ENCODE results near the gene CRACR2B.
A peak's percentile ranks its signal among the peaks of the same experiment; 100 is the strongest.

The CRACR2B gene

DNA sequence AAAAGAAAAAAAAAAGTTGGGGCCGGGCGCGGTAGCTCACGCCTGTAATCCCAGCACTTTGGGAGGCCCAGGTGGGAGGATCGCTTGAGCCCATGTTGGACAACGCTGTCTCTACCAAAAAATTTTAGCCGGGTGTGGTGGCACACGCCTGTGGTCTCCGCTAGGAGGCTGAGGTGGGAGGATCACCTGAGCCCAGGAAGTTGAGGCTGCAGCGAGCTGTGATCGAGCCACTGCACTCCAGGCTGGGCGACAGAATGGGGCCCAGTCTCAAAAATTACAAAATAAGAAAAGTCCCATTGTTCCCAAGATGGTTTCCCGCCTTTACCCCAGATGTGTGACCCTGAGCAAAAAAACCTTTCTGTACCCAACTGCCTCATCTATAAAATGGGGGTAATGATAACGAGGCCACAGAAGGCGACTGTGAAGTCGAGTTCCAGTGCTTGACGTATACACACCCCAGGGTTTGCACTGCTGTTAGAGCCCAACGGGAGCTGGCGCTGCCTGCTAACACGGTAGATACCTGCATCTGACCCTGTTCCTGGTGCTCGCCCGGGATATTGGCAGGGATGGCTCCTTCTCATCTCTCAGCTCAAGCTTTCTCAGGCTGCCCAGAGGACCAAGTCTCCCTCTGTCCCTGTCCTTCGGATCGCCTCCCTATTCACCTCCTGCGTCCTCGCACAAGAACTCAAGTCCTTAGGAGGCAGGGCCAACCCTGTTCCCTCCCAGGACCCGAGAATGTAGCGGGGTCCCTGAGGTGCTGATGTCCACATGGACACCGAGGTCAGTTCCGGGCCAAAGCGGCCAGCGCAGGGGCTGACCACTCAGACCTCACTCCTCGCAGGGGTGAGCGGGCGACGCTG is 19.1 kb upstream of the CRACR2B start:
- H3K36me3 ChIP-seq = peaks cover 19% of the 10 kb centered on the region
- no peaks in the 10 kb centered on the region for H3K9me3 ChIP-seq
- no peaks in the 10 kb centered on the region for H3K27me3 ChIP-seq
- TF ChIP-seq, protein P1, sequence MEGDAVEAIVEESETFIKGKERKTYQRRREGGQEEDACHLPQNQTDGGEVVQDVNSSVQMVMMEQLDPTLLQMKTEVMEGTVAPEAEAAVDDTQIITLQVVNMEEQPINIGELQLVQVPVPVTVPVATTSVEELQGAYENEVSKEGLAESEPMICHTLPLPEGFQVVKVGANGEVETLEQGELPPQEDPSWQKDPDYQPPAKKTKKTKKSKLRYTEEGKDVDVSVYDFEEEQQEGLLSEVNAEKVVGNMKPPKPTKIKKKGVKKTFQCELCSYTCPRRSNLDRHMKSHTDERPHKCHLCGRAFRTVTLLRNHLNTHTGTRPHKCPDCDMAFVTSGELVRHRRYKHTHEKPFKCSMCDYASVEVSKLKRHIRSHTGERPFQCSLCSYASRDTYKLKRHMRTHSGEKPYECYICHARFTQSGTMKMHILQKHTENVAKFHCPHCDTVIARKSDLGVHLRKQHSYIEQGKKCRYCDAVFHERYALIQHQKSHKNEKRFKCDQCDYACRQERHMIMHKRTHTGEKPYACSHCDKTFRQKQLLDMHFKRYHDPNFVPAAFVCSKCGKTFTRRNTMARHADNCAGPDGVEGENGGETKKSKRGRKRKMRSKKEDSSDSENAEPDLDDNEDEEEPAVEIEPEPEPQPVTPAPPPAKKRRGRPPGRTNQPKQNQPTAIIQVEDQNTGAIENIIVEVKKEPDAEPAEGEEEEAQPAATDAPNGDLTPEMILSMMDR (IDR thresholded peaks at IDR 0.05) = no peak
- peak overlapping the region; percentile 59 to 98 for H3K4me3 ChIP-seq (ENCODE audit: low read depth in 1 of 2, low read length in 1 of 2)
- H3K4me1 ChIP-seq (ENCODE audit: control insufficient read depth in 1 of 2, insufficient read depth in 1 of 2, low read depth in 1 of 2, low read length in 1 of 2) = peaks cover 46 to 51% of the 10 kb centered on the region in 2 experiments
- H3K27ac ChIP-seq = peak overlapping the region; percentile 93

DNA sequence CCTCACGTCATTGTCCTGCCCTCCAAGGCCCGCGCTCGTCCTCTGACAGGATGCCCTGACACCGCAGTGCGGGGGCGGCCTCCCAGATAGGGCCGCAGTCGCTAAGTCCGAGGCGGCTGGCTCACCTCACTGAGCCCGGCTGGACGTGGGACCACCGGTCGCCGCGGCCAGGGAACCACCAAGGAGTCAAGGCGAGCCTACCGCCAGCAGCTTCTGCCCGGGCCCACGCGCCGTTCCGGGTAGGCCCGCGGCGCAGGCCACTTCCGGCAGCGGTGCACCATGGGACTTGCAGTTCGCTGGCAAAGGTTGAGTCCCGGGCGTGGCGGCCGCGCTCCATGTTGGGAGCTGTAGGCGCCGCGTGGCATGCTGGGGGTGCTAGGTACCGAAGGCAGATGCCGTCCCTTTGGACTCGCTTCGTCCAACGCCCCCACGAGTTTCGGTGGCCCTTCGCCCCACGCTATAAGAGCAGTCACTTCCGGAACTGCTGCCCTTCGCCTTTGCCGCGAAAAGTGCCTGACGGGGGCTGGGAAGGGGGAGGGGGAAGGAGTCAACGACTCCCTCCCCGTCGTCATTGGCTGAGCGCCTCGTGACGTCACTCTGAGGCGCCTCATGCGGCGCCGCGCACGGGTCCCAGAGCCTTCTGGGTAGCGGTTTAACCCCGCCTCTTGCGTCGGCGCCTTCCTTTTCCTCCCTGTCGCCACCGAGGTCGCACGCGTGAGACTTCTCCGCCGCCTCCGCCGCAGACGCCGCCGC is 18.3 kb upstream of the CRACR2B start, which contains the start of gene RPLP2:
Gene RPLP2 (plus strand): TSS at position 681 of the 753 bp plus-strand sequence. CDS start 268 bp downstream, outside the sequence.
- peak within 1 kb of the TSS; percentile 59 to 98 for H3K4me3 ChIP-seq (ENCODE audit: low read depth in 1 of 2, low read length in 1 of 2)
- H3K36me3 ChIP-seq = peaks cover 19% of the 10 kb centered on the region
- H3K27ac ChIP-seq = peak within 1 kb of the TSS; percentile 93
- H3K4me1 ChIP-seq (ENCODE audit: control insufficient read depth in 1 of 2, insufficient read depth in 1 of 2, low read depth in 1 of 2, low read length in 1 of 2) = peaks cover 38 to 43% of the 10 kb centered on the region in 2 experiments
- TF ChIP-seq, protein P1 (IDR thresholded peaks at IDR 0.05) = peak; percentile 46
- H3K9me3 ChIP-seq = no peaks in the 10 kb centered on the region
- no peaks in the 10 kb centered on the region for H3K27me3 ChIP-seq

DNA sequence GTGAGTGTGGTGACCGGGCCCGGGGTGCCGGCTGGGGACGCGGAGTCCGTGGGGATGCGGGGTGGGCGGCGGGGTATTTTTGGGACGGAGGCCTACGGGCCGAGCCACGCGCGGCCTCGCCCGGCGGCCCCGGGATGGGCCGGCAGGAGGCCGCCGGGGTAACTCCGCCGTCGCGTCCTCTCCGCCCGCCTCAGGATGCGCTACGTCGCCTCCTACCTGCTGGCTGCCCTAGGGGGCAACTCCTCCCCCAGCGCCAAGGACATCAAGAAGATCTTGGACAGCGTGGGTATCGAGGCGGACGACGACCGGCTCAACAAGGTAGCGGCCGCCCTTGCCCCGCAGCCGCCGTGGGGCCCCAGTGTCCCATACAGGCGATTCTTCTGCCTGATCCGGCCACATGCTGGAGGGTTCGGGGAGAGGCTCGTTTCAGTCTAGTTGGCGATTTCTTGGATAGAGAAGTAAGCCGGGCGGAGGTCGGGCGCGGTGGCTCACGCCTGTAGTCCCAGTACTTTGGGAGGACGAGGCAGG is 17.6 kb upstream of the CRACR2B start:
- Histone ChIP-seq H3K4me1 (ENCODE audit: control insufficient read depth in 1 of 2, insufficient read depth in 1 of 2, low read depth in 1 of 2, low read length in 1 of 2) (peaks cover 33 to 37% of the 10 kb centered on the region in 2 experiments), H3K4me3 (ENCODE audit: low read depth in 1 of 2, low read length in 1 of 2) (peak overlapping the region; percentile 59 to 98), H3K9me3 (no peaks in the 10 kb centered on the region), H3K27me3 (no peaks in the 10 kb centered on the region), H3K36me3 (peaks cover 19% of the 10 kb centered on the region), H3K27ac (peak overlapping the region; percentile 93)
- TF ChIP-seq, protein P1 (IDR thresholded peaks at IDR 0.05) = no peak

DNA sequence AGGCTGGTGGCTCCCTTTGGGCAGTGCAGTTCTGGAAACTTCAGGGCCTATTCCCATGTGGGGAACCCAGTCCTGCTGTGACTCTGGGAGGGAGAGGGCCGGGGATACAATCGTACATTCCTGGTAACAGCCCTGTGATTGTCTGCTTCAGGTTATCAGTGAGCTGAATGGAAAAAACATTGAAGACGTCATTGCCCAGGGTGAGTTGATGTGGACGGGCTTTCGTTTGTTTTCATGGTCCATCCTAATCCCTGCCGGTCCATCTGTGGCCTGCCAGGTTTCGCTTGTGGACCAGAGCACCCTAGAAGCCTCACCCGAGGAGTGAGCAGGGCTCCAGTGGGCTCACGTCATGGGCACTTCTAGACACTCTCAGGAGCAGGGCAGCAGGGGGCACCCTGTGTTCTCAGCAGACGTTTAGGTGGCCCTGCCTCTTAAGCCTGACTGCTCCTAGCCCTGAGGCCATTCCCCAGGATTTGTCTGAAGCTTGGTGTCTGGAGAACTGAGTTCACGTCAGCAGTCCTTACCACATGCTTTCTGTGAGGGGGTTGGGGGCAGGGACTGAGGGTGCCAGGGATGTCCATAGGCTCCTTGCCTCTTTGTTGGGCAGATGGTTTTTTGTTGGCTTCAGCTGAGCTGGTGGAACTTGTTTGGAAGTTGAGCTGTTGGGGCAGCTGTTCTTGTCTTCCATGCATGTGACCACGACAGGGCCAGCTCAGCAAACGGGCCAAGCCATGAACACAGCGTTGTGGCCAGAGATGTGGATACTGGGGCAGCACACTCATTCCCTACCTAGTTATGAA is 16.1 kb upstream of the CRACR2B start:
- Histone ChIP-seq H3K27ac (no peak overlapping the region), H3K36me3 (peaks cover 19% of the 10 kb centered on the region), H3K9me3 (no peaks in the 10 kb centered on the region), H3K27me3 (no peaks in the 10 kb centered on the region), H3K4me1 (ENCODE audit: control insufficient read depth in 1 of 2, insufficient read depth in 1 of 2, low read depth in 1 of 2, low read length in 1 of 2) (peaks cover 27 to 31% of the 10 kb centered on the region in 2 experiments), H3K4me3 (ENCODE audit: low read depth in 1 of 2, low read length in 1 of 2) (no peak overlapping the region)
- TF ChIP-seq, protein P1 (IDR thresholded peaks at IDR 0.05) = no peak

DNA sequence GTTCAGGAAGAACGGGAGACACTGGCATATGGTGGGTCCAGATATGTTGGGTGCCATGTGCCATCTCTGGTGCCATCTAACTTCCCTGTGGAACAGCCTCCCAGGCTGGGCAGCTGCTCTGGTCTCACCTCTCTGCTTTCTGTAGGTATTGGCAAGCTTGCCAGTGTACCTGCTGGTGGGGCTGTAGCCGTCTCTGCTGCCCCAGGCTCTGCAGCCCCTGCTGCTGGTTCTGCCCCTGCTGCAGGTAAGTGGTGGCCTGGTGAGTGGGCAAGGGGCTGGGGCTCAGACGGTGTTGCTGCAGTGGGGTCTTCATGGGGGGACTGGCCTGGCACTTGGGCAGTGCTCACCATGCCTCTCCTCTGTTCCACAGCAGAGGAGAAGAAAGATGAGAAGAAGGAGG is 15.3 kb upstream of the CRACR2B start:
- Histone ChIP-seq H3K4me1 (ENCODE audit: control insufficient read depth in 1 of 2, insufficient read depth in 1 of 2, low read depth in 1 of 2, low read length in 1 of 2) (peaks cover 27 to 31% of the 10 kb centered on the region in 2 experiments), H3K9me3 (no peaks in the 10 kb centered on the region), H3K36me3 (peaks cover 19% of the 10 kb centered on the region), H3K27ac (no peak overlapping the region), H3K27me3 (no peaks in the 10 kb centered on the region), H3K4me3 (ENCODE audit: low read depth in 1 of 2, low read length in 1 of 2) (no peak overlapping the region)
- TF ChIP-seq, protein P1 (IDR thresholded peaks at IDR 0.05) = no peak

Data from neutrophil (primary cell).